ENCODE results near the gene MYZAP.
"Not testable (repeated sequence)": the region's sequence is repeated elsewhere in the genome, so short reads cannot be mapped to it uniquely, and the experiment has no call there.

The MYZAP gene

GRCh38 chr15:57609805-57610529, 18.3 kb downstream of the MYZAP start:
- in situ Hi-C loops (cut with HindIII; ENCODE audit: low pct_ligation_motif_present, low pct_unique_long_range_greater_than_20kb, low sequenced_read_pairs): no loop called here
- DNase-seq: peak; percentile 43

- DNase-seq: no peak
- in situ Hi-C loops (cut with HindIII; ENCODE audit: low pct_ligation_motif_present, low pct_unique_long_range_greater_than_20kb, low sequenced_read_pairs): no loop called here
These were observed 19.4 kb downstream of the MYZAP start for GRCh38 chr15:57611123-57611522.

GRCh38 chr15:57611938-57612337, 20.2 kb downstream of the MYZAP start:
- in situ Hi-C loops (cut with HindIII; ENCODE audit: low pct_ligation_motif_present, low pct_unique_long_range_greater_than_20kb, low sequenced_read_pairs): no loop called here
- peak; percentile 62 for DNase-seq

GRCh38 chr15:57614241-57614640, 22.5 kb downstream of the MYZAP start:
- in situ Hi-C loops (cut with HindIII; ENCODE audit: low pct_ligation_motif_present, low pct_unique_long_range_greater_than_20kb, low sequenced_read_pairs): no loop called here
- no peak for DNase-seq

- in situ Hi-C loops (cut with HindIII; ENCODE audit: low pct_ligation_motif_present, low pct_unique_long_range_greater_than_20kb, low sequenced_read_pairs); DNase-seq: not testable (repeated sequence)
These were observed 24.3 kb downstream of the MYZAP start for GRCh38 chr15:57615951-57616496.

GRCh38 chr15:57618325-57618724, 26.6 kb downstream of the MYZAP start:
- no peak for DNase-seq
- in situ Hi-C loops (cut with HindIII; ENCODE audit: low pct_ligation_motif_present, low pct_unique_long_range_greater_than_20kb, low sequenced_read_pairs): no loop called here

GRCh38 chr15:57619746-57620145, 28.0 kb downstream of the MYZAP start:
- DNase-seq: no peak
- in situ Hi-C loops (cut with HindIII; ENCODE audit: low pct_ligation_motif_present, low pct_unique_long_range_greater_than_20kb, low sequenced_read_pairs): no loop called here

- DNase-seq: no peak
- in situ Hi-C loops (cut with HindIII; ENCODE audit: low pct_ligation_motif_present, low pct_unique_long_range_greater_than_20kb, low sequenced_read_pairs): no loop called here
These were observed 33.0 kb downstream of the MYZAP start for GRCh38 chr15:57624730-57625129.

GRCh38 chr15:57625703-57626448, 34.2 kb downstream of the MYZAP start:
- in situ Hi-C loops (cut with HindIII; ENCODE audit: low pct_ligation_motif_present, low pct_unique_long_range_greater_than_20kb, low sequenced_read_pairs): no loop called here

GRCh38 chr15:57626713-57627440, 35.2 kb downstream of the MYZAP start:
- no peak for DNase-seq

More at GRCh38 chr15:57625703-57626448, 34.2 kb downstream of the MYZAP start:
- DNase-seq: no peak

GRCh38 chr15:57631386-57632110, 39.8 kb downstream of the MYZAP start:
- in situ Hi-C loops (cut with HindIII; ENCODE audit: low pct_ligation_motif_present, low pct_unique_long_range_greater_than_20kb, low sequenced_read_pairs): no loop called here
- no peak for DNase-seq

More at GRCh38 chr15:57626713-57627440, 35.2 kb downstream of the MYZAP start:
- in situ Hi-C loops (cut with HindIII; ENCODE audit: low pct_ligation_motif_present, low pct_unique_long_range_greater_than_20kb, low sequenced_read_pairs): no loop called here

- DNase-seq: no peak
- in situ Hi-C loops (cut with HindIII; ENCODE audit: low pct_ligation_motif_present, low pct_unique_long_range_greater_than_20kb, low sequenced_read_pairs): no loop called here
These were observed 42.6 kb downstream of the MYZAP start for GRCh38 chr15:57634290-57634689.

- peak; percentile 6 for DNase-seq
- in situ Hi-C loops (cut with HindIII; ENCODE audit: low pct_ligation_motif_present, low pct_unique_long_range_greater_than_20kb, low sequenced_read_pairs): no loop called here
These were observed 43.7 kb downstream of the MYZAP start for GRCh38 chr15:57635300-57635909.

- no peak for DNase-seq
- in situ Hi-C loops (cut with HindIII; ENCODE audit: low pct_ligation_motif_present, low pct_unique_long_range_greater_than_20kb, low sequenced_read_pairs): no loop called here
These were observed 46.1 kb downstream of the MYZAP start for GRCh38 chr15:57637846-57638245.

GRCh38 chr15:57639306-57639705, 47.6 kb downstream of the MYZAP start:
- DNase-seq: no peak
- in situ Hi-C loops (cut with HindIII; ENCODE audit: low pct_ligation_motif_present, low pct_unique_long_range_greater_than_20kb, low sequenced_read_pairs): no loop called here

GRCh38 chr15:57640930-57641682, 49.4 kb downstream of the MYZAP start:
- DNase-seq: peak; percentile 26
- in situ Hi-C loops (cut with HindIII; ENCODE audit: low pct_ligation_motif_present, low pct_unique_long_range_greater_than_20kb, low sequenced_read_pairs): no loop called here

- in situ Hi-C loops (cut with HindIII; ENCODE audit: low pct_ligation_motif_present, low pct_unique_long_range_greater_than_20kb, low sequenced_read_pairs): no loop called here
These were observed 52.1 kb downstream of the MYZAP start for GRCh38 chr15:57643826-57644225.

More at GRCh38 chr15:57643826-57644225, 52.1 kb downstream of the MYZAP start:
- DNase-seq: no peak
